H9 (cell line): ENCODE data around the gene STK38. TPM values are rescaled to one million over a fixed set of nuclear protein-coding genes. Genes with fewer than 3 reads are reported as not detected.

ENCODE experiments used
- DNase-seq: peaks from one replicate; pipeline ENCODE4 v3.0.0-alpha.2; 2017
- H2AFZ ChIP-seq: one replicate; pipeline ENCODE4 v1.6.1; 2013; ENCODE audit warnings: mild to moderate bottlenecking, low read length, control low read depth, moderate library complexity
- H2AK5ac ChIP-seq: 2 replicates; pipeline ENCODE4 v1.6.1; 2013; ENCODE audit warnings: low read length, control low read depth, mixed read lengths; ENCODE audit not compliant: insufficient read length
- H2BK120ac ChIP-seq: one replicate; pipeline ENCODE4 v1.6.1; 2013; ENCODE audit warnings: low read depth, mild to moderate bottlenecking, low read length, control low read depth, inconsistent platforms; ENCODE audit not compliant: poor library complexity, severe bottlenecking
- H2BK12ac ChIP-seq: 2 replicates; pipeline ENCODE4 v1.6.1; 2013; ENCODE audit warnings: low read length, control low read depth, mixed read lengths, low read depth; ENCODE audit not compliant: insufficient read length
- H2BK15ac ChIP-seq: 2 replicates; pipeline ENCODE4 v1.6.1; 2013; ENCODE audit warnings: low read depth, low read length, control low read depth
- H2BK20ac ChIP-seq: one replicate; pipeline ENCODE4 v1.6.1; 2013; ENCODE audit warnings: low read depth, mild to moderate bottlenecking, low read length, control low read depth, inconsistent platforms; ENCODE audit not compliant: poor library complexity, severe bottlenecking
- H2BK5ac ChIP-seq: 2 replicates; pipeline ENCODE4 v1.6.1; 2013; ENCODE audit warnings: low read length, control low read depth, mixed read lengths; ENCODE audit not compliant: insufficient read length
- H3K14ac ChIP-seq: 2 replicates; pipeline ENCODE4 v1.6.1; 2013; ENCODE audit warnings: low read length, control low read depth; ENCODE audit not compliant: insufficient read depth
- H3K18ac ChIP-seq: 2 replicates; pipeline ENCODE4 v1.6.1; 2013; ENCODE audit warnings: low read depth, mild to moderate bottlenecking, mixed read lengths, low read length, control low read depth; ENCODE audit not compliant: insufficient read length
- H3K23ac ChIP-seq: 2 replicates; pipeline ENCODE4 v1.6.1; 2013; ENCODE audit warnings: low read length, control low read depth, mixed read lengths, low read depth; ENCODE audit not compliant: insufficient read length
- H3K23me2 ChIP-seq: 2 replicates; pipeline ENCODE4 v1.6.1; 2013; ENCODE audit warnings: low read depth, mild to moderate bottlenecking, mixed read lengths, low read length, control low read depth; ENCODE audit not compliant: insufficient read length, poor library complexity, severe bottlenecking
- H3K27ac ChIP-seq: 2 replicates; pipeline ENCODE4 v1.5.1; 2013; ENCODE audit warnings: low read length, control low read depth, mixed read lengths, low read depth; ENCODE audit not compliant: insufficient read length
- H3K27me3 ChIP-seq: 2 replicates; pipeline ENCODE4 v1.6.1; 2013; ENCODE audit warnings: low read length, control low read depth, inconsistent platforms; ENCODE audit not compliant: insufficient read depth
- H3K4ac ChIP-seq: 2 replicates; pipeline ENCODE4 v1.6.1; 2013; ENCODE audit warnings: low read depth, mild to moderate bottlenecking, control low read depth, inconsistent platforms, low read length, moderate library complexity
- H3K4me1 ChIP-seq: 2 replicates; pipeline ENCODE4 v1.6.1; 2013; ENCODE audit warnings: low read length, control low read depth, inconsistent platforms; ENCODE audit not compliant: insufficient read depth
- H3K4me2 ChIP-seq: 2 replicates; pipeline ENCODE4 v1.6.1; 2013; ENCODE audit warnings: low read length, control low read depth, mixed read lengths; ENCODE audit not compliant: insufficient read length, insufficient read depth
- H3K56ac ChIP-seq: 2 replicates; pipeline ENCODE4 v1.6.1; 2013; ENCODE audit warnings: low read depth, mild to moderate bottlenecking, mixed read lengths, low read length, control low read depth; ENCODE audit not compliant: insufficient read length
- H3K79me1 ChIP-seq: 2 replicates; pipeline ENCODE4 v1.6.1; 2013; ENCODE audit warnings: low read depth, mild to moderate bottlenecking, moderate library complexity, low read length, control low read depth, inconsistent platforms; ENCODE audit not compliant: insufficient read depth, poor library complexity, severe bottlenecking
- H3K79me2 ChIP-seq: 2 replicates; pipeline ENCODE4 v1.6.1; 2013; ENCODE audit warnings: low read length, control low read depth, inconsistent platforms; ENCODE audit not compliant: insufficient read depth
- H3K9ac ChIP-seq: 2 replicates; pipeline ENCODE4 v1.6.1; 2013; ENCODE audit warnings: low read length, control low read depth, mixed read lengths; ENCODE audit not compliant: insufficient read length; ENCODE audit errors: extremely low read depth
- H3K9me3 ChIP-seq: one replicate; pipeline ENCODE4 v1.6.1; 2013; ENCODE audit warnings: low read depth, low read length, inconsistent platforms; ENCODE audit not compliant: control insufficient read depth
- H3T11ph ChIP-seq: one replicate; pipeline ENCODE4 v1.6.1; 2013; ENCODE audit warnings: mild to moderate bottlenecking, low read length, control low read depth, inconsistent platforms
- H4K20me1 ChIP-seq: one replicate; pipeline ENCODE4 v1.6.1; 2013; ENCODE audit not compliant: control insufficient read depth, insufficient read length, insufficient read depth
- H4K5ac ChIP-seq: 2 replicates; pipeline ENCODE4 v1.6.1; 2013; ENCODE audit warnings: low read depth, mild to moderate bottlenecking, mixed read lengths, low read length, control low read depth; ENCODE audit not compliant: insufficient read length
- H4K8ac ChIP-seq: replicated peaks from 2 replicates; pipeline ENCODE4 v1.6.1; 2013; ENCODE audit warnings: low read length, control low read depth, mixed read lengths, low read depth; ENCODE audit not compliant: insufficient read length
- H4K91ac ChIP-seq: 2 replicates; pipeline ENCODE4 v1.6.1; 2013; ENCODE audit warnings: low read depth, mild to moderate bottlenecking, moderate library complexity, mixed read lengths, low read length, control low read depth; ENCODE audit not compliant: insufficient read length
- H3K27ac Mint-ChIP-seq, 3 experiments: 2 replicates in 2 of 3; 3 replicates in 1 of 3; pipeline ENCODE4 v1.8.0; 2020 to 2021; ENCODE audit warnings: mixed read lengths in 3 of 3, mild to moderate bottlenecking in 1 of 3, moderate library complexity in 1 of 3
- H3K27me3 Mint-ChIP-seq: 2 replicates; pipeline ENCODE4 v1.8.0; 2021; ENCODE audit warnings: low read depth, mild to moderate bottlenecking, moderate library complexity, mixed read lengths
- H3K36me3 Mint-ChIP-seq, 3 experiments: 2 replicates in 2 of 3; 3 replicates in 1 of 3; pipeline ENCODE4 v1.8.0; 2020 to 2021; ENCODE audit warnings: low read depth in 3 of 3, mixed read lengths in 3 of 3; ENCODE audit not compliant: insufficient read depth in 1 of 3
- H3K4me1 Mint-ChIP-seq, 2 experiments: 2 replicates each; pipeline ENCODE4 v1.8.0; 2020; ENCODE audit warnings: mixed read lengths in 2 of 2
- H3K4me3 Mint-ChIP-seq, 2 experiments: 2 replicates in 1 of 2; 3 replicates in 1 of 2; pipeline ENCODE4 v1.8.0; 2020 to 2021; ENCODE audit warnings: mild to moderate bottlenecking in 2 of 2, mixed read lengths in 2 of 2, moderate library complexity in 1 of 2
- H3K9me3 Mint-ChIP-seq, 2 experiments: 2 replicates in 1 of 2; 3 replicates in 1 of 2; pipeline ENCODE4 v1.8.0; 2020; ENCODE audit warnings: mild to moderate bottlenecking in 2 of 2, mixed read lengths in 2 of 2, moderate library complexity in 1 of 2
- WGBS: extraction: QIAGEN DNeasy Blood & Tissue Kit; methylation state at CpG from one replicate; pipeline ENCODE4 v1.1.7; 2013; ENCODE audit warnings: missing lambda C conversion rate, low lambda C conversion rate, mixed read lengths; ENCODE audit not compliant: insufficient read length; ENCODE audit errors: extremely low coverage; 5-methylcytosine and 5-hydroxymethylcytosine counted together
- total RNA-seq: library from RNA; stranded (reverse); gene quantifications from 2 replicates; pipeline ENCODE4 v1.2.1, GENCODE V29; 2021
- TF ChIP-seq, protein P1 (sequence below): fragments of 200-600 bp; sonication (generic); conservative IDR thresholded peaks from 3 replicates; pipeline ENCODE4 v1.8.0; 2021; ENCODE audit warnings: antibody characterized with exemption, mild to moderate bottlenecking

The STK38 gene
- total RNA-seq, 1 experiment from 2014 or later, result 17.5 TPM

DNA sequence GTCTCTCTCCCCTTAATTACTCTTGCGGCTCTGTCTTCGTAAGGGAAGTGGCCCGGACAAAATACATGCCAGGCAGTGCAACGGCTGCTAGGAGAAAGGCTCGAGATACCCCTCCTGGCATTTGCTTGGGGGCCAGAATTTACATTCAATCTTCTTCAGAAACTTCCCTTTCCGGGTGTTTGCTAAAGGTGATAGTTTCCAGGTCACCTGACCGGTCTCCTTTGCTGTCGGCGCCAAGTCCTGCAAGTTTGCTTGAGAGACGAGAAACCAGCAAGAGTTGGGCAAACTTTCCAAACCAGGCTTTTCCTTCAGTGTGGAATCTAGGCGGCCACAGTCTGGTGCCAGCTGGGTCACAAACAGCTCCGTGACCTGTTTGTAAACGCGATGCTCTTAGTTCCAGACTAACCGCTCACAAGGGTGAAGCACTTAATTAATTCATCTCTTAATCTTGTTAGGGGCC, 46.3 kb upstream of the STK38 start:
- Histone ChIP-seq H2BK12ac (no peak overlapping the region), H3K56ac (peak overlapping the region; percentile 55), H3K4ac (no peak overlapping the region), H2AK5ac (no peak overlapping the region), H3K9me3 (no peaks in the 10 kb centered on the region), H3K9ac (peak overlapping the region; percentile 85), H2BK120ac (peak overlapping the region; percentile 84), H3K27me3 (no peaks in the 10 kb centered on the region), H2AFZ (no peak overlapping the region), H3K79me2 (peaks cover 41% of the 10 kb centered on the region), H2BK15ac (no peak overlapping the region), H2BK20ac (no peak overlapping the region), H3K18ac (peak overlapping the region; percentile 83), H3K23me2 (peaks cover 10% of the 10 kb centered on the region), H3K14ac (peak overlapping the region; percentile 89), H3K4me1 (no peaks in the 10 kb centered on the region), H4K20me1 (no peaks in the 10 kb centered on the region), H4K91ac (no peak overlapping the region), H3T11ph (no peak overlapping the region), H3K23ac (no peak overlapping the region), H4K8ac (no peak overlapping the region), H3K4me2 (peak overlapping the region; percentile 82), H4K5ac (peak overlapping the region; percentile 63), H3K27ac (peak overlapping the region; percentile 86), H3K79me1 (no peaks in the 10 kb centered on the region), H2BK5ac (no peak overlapping the region)
- TF ChIP-seq, protein P1, sequence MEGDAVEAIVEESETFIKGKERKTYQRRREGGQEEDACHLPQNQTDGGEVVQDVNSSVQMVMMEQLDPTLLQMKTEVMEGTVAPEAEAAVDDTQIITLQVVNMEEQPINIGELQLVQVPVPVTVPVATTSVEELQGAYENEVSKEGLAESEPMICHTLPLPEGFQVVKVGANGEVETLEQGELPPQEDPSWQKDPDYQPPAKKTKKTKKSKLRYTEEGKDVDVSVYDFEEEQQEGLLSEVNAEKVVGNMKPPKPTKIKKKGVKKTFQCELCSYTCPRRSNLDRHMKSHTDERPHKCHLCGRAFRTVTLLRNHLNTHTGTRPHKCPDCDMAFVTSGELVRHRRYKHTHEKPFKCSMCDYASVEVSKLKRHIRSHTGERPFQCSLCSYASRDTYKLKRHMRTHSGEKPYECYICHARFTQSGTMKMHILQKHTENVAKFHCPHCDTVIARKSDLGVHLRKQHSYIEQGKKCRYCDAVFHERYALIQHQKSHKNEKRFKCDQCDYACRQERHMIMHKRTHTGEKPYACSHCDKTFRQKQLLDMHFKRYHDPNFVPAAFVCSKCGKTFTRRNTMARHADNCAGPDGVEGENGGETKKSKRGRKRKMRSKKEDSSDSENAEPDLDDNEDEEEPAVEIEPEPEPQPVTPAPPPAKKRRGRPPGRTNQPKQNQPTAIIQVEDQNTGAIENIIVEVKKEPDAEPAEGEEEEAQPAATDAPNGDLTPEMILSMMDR, result no peak
- Mint-ChIP-seq H3K27ac (peak overlapping the region; percentile 100), H3K27me3 (peaks cover 4% of the 10 kb centered on the region), H3K9me3 (peaks cover 12 to 15% of the 10 kb centered on the region in 2 experiments; a peak in 4 of 5 replicates), H3K4me3 (peak overlapping the region; percentile 94 to 97), H3K36me3 (peaks cover 42 to 46% (median 45%) of the 10 kb centered on the region in 3 experiments), H3K4me1 (peaks cover 23 to 28% of the 10 kb centered on the region in 2 experiments)
- WGBS, result no CpG with 5 or more reads among the region's 15 CpGs
- peak; percentile 67 for DNase-seq
